ENCODE data around the gene ACOT12.

Gene ACOT12

DNA sequence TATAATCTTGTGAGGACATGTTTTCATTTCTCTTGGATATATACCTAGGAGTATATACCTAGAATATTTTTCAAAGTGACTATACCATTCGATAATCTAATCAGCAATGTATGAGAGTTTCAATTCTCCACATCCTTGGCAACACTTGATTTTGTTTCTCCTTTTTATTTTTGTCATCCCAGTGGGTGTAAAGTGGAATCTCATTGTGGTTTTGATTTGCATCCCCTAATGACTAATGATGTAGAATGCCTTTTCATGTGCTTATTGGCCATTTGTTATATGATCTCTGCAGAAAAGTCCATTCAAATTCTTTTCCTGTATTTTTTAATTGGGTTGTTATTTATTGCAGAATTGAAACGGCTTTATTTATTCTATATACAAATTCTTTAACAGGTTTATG lies 77.4 kb downstream of the ACOT12 start:
- TF ChIP-seq, protein P1, sequence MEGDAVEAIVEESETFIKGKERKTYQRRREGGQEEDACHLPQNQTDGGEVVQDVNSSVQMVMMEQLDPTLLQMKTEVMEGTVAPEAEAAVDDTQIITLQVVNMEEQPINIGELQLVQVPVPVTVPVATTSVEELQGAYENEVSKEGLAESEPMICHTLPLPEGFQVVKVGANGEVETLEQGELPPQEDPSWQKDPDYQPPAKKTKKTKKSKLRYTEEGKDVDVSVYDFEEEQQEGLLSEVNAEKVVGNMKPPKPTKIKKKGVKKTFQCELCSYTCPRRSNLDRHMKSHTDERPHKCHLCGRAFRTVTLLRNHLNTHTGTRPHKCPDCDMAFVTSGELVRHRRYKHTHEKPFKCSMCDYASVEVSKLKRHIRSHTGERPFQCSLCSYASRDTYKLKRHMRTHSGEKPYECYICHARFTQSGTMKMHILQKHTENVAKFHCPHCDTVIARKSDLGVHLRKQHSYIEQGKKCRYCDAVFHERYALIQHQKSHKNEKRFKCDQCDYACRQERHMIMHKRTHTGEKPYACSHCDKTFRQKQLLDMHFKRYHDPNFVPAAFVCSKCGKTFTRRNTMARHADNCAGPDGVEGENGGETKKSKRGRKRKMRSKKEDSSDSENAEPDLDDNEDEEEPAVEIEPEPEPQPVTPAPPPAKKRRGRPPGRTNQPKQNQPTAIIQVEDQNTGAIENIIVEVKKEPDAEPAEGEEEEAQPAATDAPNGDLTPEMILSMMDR (IDR thresholded peaks at IDR 0.05; ENCODE audit: extremely low read depth, insufficient read depth, missing control alignments) = no peak
- no peak for DNase-seq (ENCODE audit: low spot score)
- in situ Hi-C loops (cut with MboI; ENCODE audit: low pct_unique_long_range_greater_than_20kb, low sequenced_read_pairs, unreplicated experiment) = no loop called here

DNA sequence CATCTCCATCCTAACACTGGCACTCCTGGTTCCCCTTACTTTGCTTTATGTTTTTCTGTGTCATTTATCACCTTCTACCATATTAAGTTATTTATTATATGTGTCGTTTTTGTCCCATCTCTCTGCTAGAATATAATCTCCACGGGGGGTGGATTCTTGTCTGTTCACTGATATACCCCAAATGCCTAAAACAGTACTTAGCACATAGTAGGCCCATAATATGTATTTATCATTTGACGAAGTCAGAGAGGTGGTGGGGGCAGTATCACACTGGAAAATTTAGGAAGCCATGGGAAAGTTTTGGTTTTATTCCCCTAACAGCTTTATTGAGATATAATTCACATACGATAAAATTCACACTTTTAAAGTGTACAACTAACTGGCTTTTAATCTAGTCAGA lies 78.1 kb downstream of the ACOT12 start:
- TF ChIP-seq, protein P1 (IDR thresholded peaks at IDR 0.05; ENCODE audit: extremely low read depth, insufficient read depth, missing control alignments) = no peak
- DNase-seq (ENCODE audit: low spot score) = no peak
- in situ Hi-C loops (cut with MboI; ENCODE audit: low pct_unique_long_range_greater_than_20kb, low sequenced_read_pairs, unreplicated experiment) = no loop called here

DNA sequence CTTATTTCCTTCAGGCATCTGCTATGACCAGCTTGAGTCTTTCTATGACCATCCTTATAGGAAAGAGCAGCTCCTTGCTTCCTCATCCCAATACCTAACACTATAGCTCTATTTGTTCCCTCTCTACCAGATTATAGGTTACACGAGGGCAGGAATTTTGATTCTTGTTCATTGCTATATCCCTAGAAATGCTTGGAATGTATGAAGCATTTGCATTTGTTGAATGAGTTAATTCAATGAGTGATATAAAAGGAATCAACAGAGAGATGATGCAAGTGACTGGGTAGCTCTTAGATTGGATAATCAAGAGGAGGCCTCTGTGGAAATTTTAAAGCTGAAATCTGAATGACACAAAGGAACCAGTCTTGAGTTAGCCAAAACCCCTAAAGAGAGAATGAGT lies 78.6 kb downstream of the ACOT12 start:
- in situ Hi-C loops (cut with MboI; ENCODE audit: low pct_unique_long_range_greater_than_20kb, low sequenced_read_pairs, unreplicated experiment) = no loop called here
- no peak for DNase-seq (ENCODE audit: low spot score)
- TF ChIP-seq, protein P1 (IDR thresholded peaks at IDR 0.05; ENCODE audit: extremely low read depth, insufficient read depth, missing control alignments) = no peak

DNA sequence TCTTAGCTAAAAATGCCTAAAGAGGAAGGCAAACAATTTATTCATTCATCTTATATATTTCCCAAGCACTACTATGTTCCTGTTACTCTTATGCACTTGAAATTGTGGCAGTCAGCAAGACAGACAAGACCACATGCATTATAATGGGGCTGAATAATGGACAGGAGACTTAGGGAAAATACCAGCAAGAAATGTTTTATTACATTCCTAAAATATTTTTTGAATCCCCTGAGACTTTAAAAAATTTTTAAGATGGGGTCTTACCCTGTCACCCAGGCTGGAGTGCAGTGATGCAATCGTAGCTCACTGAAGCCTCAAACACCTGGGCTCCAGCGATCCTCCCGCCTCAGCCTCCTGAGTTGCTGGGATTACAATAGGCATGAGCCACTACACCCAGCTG lies 79.4 kb downstream of the ACOT12 start:
- no peak for DNase-seq (ENCODE audit: low spot score)

DNA sequence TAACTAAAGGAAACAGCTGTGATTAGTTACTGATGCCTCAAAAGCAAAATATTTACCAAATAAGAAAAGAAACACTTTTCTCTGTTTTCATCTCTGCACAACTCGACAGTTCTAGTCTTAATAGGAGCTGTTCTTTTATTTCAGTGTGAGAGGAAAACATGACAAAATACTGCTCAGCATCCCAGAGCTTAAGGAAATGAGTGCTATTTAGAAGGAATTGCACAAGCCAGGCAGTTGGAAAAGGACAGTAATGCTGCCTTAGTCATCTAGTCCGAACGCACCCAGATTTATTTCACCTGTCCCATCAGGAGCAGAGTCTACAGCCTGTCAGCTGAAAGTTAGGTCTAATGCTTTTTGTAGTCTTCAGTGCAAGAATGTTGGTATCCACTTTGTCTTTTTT lies 80.2 kb downstream of the ACOT12 start:
- in situ Hi-C loops (cut with MboI; ENCODE audit: low pct_unique_long_range_greater_than_20kb, low sequenced_read_pairs, unreplicated experiment) = no loop called here
- DNase-seq (ENCODE audit: low spot score) = no peak
- TF ChIP-seq, protein P1 (IDR thresholded peaks at IDR 0.05; ENCODE audit: extremely low read depth, insufficient read depth, missing control alignments) = no peak

More for the DNA sequence above, 79.4 kb downstream of the ACOT12 start:
- in situ Hi-C loops (cut with MboI; ENCODE audit: low pct_unique_long_range_greater_than_20kb, low sequenced_read_pairs, unreplicated experiment) = no loop called here
- TF ChIP-seq, protein P1 (IDR thresholded peaks at IDR 0.05; ENCODE audit: extremely low read depth, insufficient read depth, missing control alignments) = no peak

DNA sequence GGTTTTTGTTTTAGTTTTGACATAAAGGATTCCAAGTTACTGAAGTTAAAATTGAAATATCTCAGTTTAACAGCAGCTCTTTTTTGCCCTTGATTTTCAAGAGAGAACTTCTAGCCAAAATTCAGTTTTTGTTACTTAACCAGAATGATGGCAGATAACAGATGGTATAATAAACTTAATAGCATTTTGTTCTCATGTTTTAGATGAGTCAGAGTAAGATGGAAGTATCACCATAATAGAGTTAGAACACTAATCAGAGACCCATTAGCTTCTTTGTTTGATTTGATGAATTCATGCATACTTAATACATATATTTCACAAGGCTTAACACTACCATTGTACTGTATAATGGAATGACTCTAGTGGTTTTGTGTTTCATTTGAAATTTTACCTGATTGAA lies 80.7 kb downstream of the ACOT12 start:
- TF ChIP-seq, protein P1 (IDR thresholded peaks at IDR 0.05; ENCODE audit: extremely low read depth, insufficient read depth, missing control alignments) = no peak
- DNase-seq (ENCODE audit: low spot score) = no peak
- in situ Hi-C loops (cut with MboI; ENCODE audit: low pct_unique_long_range_greater_than_20kb, low sequenced_read_pairs, unreplicated experiment) = no loop called here

Data from GM13977 (cell line).